NB4 (cell line): Measurements from ENCODE around the gene SH3PXD2B.

ENCODE experiments used
- CTCF ChIP-seq: IDR thresholded peaks from one replicate; pipeline ENCODE4 v1.5.1; 2012; ENCODE audit warnings: low read depth, low read length
- MYC ChIP-seq: IDR thresholded peaks from 2 replicates; pipeline ENCODE4 v1.6.1; 2011; ENCODE audit warnings: low read depth, low read length

GRCh38 chr5:172299916-172300439 is 154.3 kb downstream of the SH3PXD2B start:
- TF ChIP-seq CTCF (no peak), MYC (no peak)
